HG03064 (cell line): ENCODE measurements around the gene TIMM22.

ENCODE experiments used
- ATAC-seq: cut with Tn5 transposase; IDR thresholded peaks from one replicate; pipeline ENCODE4 v1.9.1; 2021; ENCODE audit warnings: low read depth; ENCODE audit not compliant: unreplicated experiment

Gene TIMM22

GRCh38 chr17:1000597-1001461 is 3.9 kb downstream of the TIMM22 start:
- ATAC-seq: no peak

GRCh38 chr17:1001640-1002411 is 4.9 kb downstream of the TIMM22 start:
- ATAC-seq: no peak

GRCh38 chr17:1002412-1002753 is 5.5 kb downstream of the TIMM22 start:
- no peak for ATAC-seq

GRCh38 chr17:1002771-1003555 is 6.0 kb downstream of the TIMM22 start:
- no peak for ATAC-seq

- ATAC-seq: no peak
Observed at GRCh38 chr17:1003633-1003971, 6.7 kb downstream of the TIMM22 start.

GRCh38 chr17:1003972-1004768 is 7.2 kb downstream of the TIMM22 start:
- no peak for ATAC-seq

GRCh38 chr17:1004769-1005295 is 7.9 kb downstream of the TIMM22 start:
- ATAC-seq: no peak

- no peak for ATAC-seq
Observed at GRCh38 chr17:1005361-1005946, 8.5 kb downstream of the TIMM22 start.

GRCh38 chr17:1006054-1006453 is 9.1 kb downstream of the TIMM22 start:
- ATAC-seq: no peak

- ATAC-seq: no peak
Observed at GRCh38 chr17:1007310-1008007, 10.5 kb downstream of the TIMM22 start.

GRCh38 chr17:1008008-1008761 is 11.3 kb downstream of the TIMM22 start:
- ATAC-seq: no peak

- ATAC-seq: no peak
Observed at GRCh38 chr17:1009229-1010085, 12.5 kb downstream of the TIMM22 start.

GRCh38 chr17:1010086-1010450 is 13.1 kb downstream of the TIMM22 start:
- ATAC-seq: no peak

- ATAC-seq: no peak
Observed at GRCh38 chr17:1010586-1010985, 13.7 kb downstream of the TIMM22 start.

GRCh38 chr17:1011138-1011537 is 14.2 kb downstream of the TIMM22 start:
- no peak for ATAC-seq

GRCh38 chr17:1011760-1012735 is 15.1 kb downstream of the TIMM22 start:
- no peak for ATAC-seq
